Esophagus squamous epithelium (tissue), 5 donors: ENCODE results near the gene ETNPPL. TPM values are rescaled to one million over a fixed set of nuclear protein-coding genes. Genes with fewer than 3 reads are reported as not detected.

Experiments used
- DNase-seq: peaks from one replicate; lab custom pipeline; 2025; lab: John Stamatoyannopoulos, UW
- H3K27ac ChIP-seq, 4 donors: fragments of 200-600 bp; sonication (generic); one replicate each; pipeline ENCODE4 v1.5.1; 2016 to 2019; ENCODE audit warnings: mild to moderate bottlenecking in 1 of 4
- H3K27me3 ChIP-seq, 4 donors: fragments of 200-600 bp; sonication (generic); 1 replicate in 3 of 4; 2 replicates in 1 of 4; pipeline versions ENCODE4 v1.5.1 to v1.6.0; 2017 to 2021; ENCODE audit warnings: antibody characterized with exemption in 1 of 4
- H3K36me3 ChIP-seq, 3 donors: fragments of 200-600 bp; sonication (generic); one replicate each; pipeline ENCODE4 v1.5.1; 2016 to 2019
- H3K4me1 ChIP-seq, 3 donors: fragments of 200-600 bp; sonication (generic); one replicate each; pipeline ENCODE4 v1.5.1; 2017 to 2019
- H3K4me3 ChIP-seq, 4 donors: fragments of 200-600 bp; sonication (generic); 1 replicate in 3 of 4; 2 replicates in 1 of 4; pipeline ENCODE4 v1.5.1; 2016 to 2019; ENCODE audit warnings: mild to moderate bottlenecking in 2 of 4, moderate library complexity in 1 of 4
- H3K9me3 ChIP-seq, 3 donors: fragments of 200-600 bp; sonication (generic); one replicate each; pipeline ENCODE4 v1.5.1; 2016 to 2019
- POLR2A ChIP-seq, 4 donors: fragments of 450-650 bp; IDR thresholded peaks; one replicate each; pipeline ENCODE4 v1.6.1; 2017; ENCODE audit warnings: antibody characterized with exemption in 4 of 4, mild to moderate bottlenecking in 4 of 4, moderate library complexity in 3 of 4
- WGBS, 2 donors: methylation state at CpG; one replicate each; pipeline ENCODE4 v1.1.5; 2018; 5-methylcytosine and 5-hydroxymethylcytosine counted together
- intact Hi-C: fragments of 100-400 bp; cut with DNase I; formaldehyde crosslinking; loops from one replicate; pipeline ENCODE4 v1.15.0; 2022
- total RNA-seq, 4 donors: library from RNA; depleted of rRNA; stranded (reverse); fragments of >200 nt; gene quantifications; one replicate each; pipeline ENCODE4 v1.1.0, GENCODE V29; 2016
- TF ChIP-seq, protein P1 (sequence below), 6 experiments: fragments of 450-650 bp in 4 of 6; fragments of 200-600 bp in 2 of 6; sonication (generic) in 2 of 6; IDR thresholded peaks; one replicate each; pipeline ENCODE4 v1.5.1; 2016 to 2019; ENCODE audit warnings: antibody characterized with exemption in 6 of 6, mild to moderate bottlenecking in 4 of 6, moderate library complexity in 4 of 6
- donor health status: DM: yes; HTN: yes; CAD: no.

Gene ETNPPL
- total RNA-seq, 4 donors from 2014 or later: not detected

DNA sequence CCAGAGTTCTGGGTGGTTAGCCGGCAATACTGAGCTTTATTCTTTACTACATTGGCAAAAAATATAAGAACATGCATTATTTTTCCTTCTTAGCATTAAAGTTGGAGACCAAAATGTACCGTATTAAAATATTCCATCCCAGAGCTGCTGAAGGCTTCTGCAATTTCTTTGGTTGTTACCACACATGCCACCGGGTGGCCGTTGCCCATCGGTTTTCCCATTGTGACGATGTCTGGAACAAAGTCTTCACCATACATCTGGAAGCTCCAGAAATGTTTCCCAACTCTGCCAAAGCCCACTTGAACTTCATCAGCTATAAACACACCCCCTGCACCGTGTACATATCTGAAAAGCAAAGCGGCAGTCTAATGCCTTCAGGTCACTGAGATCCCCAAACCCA is 13.7 kb downstream of the ETNPPL start:
- no peak for DNase-seq
- H3K27ac ChIP-seq: no peak overlapping the region
- TF ChIP-seq, protein P1, sequence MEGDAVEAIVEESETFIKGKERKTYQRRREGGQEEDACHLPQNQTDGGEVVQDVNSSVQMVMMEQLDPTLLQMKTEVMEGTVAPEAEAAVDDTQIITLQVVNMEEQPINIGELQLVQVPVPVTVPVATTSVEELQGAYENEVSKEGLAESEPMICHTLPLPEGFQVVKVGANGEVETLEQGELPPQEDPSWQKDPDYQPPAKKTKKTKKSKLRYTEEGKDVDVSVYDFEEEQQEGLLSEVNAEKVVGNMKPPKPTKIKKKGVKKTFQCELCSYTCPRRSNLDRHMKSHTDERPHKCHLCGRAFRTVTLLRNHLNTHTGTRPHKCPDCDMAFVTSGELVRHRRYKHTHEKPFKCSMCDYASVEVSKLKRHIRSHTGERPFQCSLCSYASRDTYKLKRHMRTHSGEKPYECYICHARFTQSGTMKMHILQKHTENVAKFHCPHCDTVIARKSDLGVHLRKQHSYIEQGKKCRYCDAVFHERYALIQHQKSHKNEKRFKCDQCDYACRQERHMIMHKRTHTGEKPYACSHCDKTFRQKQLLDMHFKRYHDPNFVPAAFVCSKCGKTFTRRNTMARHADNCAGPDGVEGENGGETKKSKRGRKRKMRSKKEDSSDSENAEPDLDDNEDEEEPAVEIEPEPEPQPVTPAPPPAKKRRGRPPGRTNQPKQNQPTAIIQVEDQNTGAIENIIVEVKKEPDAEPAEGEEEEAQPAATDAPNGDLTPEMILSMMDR (IDR thresholded peaks at IDR 0.05): no peak
- no peak for TF ChIP-seq POLR2A (IDR thresholded peaks at IDR 0.05)
- no peak overlapping the region for H3K4me3 ChIP-seq
- H3K4me1 ChIP-seq: no peaks in the 10 kb centered on the region
- intact Hi-C loops: no loop called here
- 78 to 83% methylated on average over 8 of the region's 8 CpGs for WGBS, 2 donors
- H3K36me3 ChIP-seq: no peaks in the 10 kb centered on the region
- H3K27me3 ChIP-seq: no peaks in the 10 kb centered on the region
- H3K9me3 ChIP-seq: no peaks in the 10 kb centered on the region

DNA sequence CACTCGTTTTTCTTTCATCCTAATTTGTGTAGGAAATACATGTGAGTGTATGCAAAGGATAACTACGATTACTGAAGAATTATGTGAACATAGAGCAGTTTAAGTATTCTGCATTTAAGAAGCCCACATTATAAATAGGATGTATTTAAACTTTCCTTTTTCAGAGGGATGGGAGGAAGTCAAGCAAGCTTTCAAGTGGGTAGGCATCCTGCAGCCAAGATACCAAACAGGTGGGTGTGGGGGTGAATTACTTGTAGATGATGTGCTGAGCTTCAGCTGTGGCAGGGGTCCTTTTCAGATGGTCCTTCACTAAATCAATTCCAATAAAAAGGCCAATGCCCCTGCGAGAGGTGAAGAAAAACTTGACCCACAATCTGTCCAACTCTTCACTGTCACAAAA is 16.3 kb downstream of the ETNPPL start:
- no peak for DNase-seq
- Histone ChIP-seq H3K4me3 (no peak overlapping the region), H3K36me3 (no peaks in the 10 kb centered on the region), H3K9me3 (no peaks in the 10 kb centered on the region), H3K4me1 (no peaks in the 10 kb centered on the region), H3K27me3 (no peaks in the 10 kb centered on the region), H3K27ac (no peak overlapping the region)
- TF ChIP-seq, protein P1 (IDR thresholded peaks at IDR 0.05): no peak
- no peak for TF ChIP-seq POLR2A (IDR thresholded peaks at IDR 0.05)
- 68 to 71% methylated on average over 3 of the region's 3 CpGs for WGBS, 2 donors
- intact Hi-C loops: no loop called here

DNA sequence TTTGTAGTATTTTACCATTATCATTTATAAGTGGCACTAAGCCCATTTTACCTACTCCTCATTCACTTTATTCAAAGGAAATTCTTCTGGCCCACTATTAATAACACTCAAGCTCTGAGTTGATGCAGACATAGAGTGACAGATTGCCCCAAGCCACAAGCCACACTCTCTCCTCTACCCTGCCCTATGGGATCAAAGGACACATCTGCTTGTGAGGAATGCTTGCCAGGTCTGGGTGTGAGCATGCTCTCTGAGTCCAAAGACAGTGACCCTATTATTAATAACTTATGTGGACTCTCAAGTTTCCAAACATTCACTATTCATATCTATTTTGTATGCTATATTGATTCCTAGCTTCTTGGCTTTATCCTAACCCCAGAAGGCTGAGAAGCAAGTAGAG is 18.5 kb downstream of the ETNPPL start:
- H3K36me3 ChIP-seq: no peaks in the 10 kb centered on the region
- no peaks in the 10 kb centered on the region for H3K4me1 ChIP-seq
- H3K9me3 ChIP-seq: no peaks in the 10 kb centered on the region
- no peaks in the 10 kb centered on the region for H3K27me3 ChIP-seq
- no peak overlapping the region for H3K27ac ChIP-seq
- intact Hi-C loops: no loop called here
- no peak for DNase-seq
- H3K4me3 ChIP-seq: no peak overlapping the region
- TF ChIP-seq POLR2A (IDR thresholded peaks at IDR 0.05): no peak
- TF ChIP-seq, protein P1 (IDR thresholded peaks at IDR 0.05): no peak

DNA sequence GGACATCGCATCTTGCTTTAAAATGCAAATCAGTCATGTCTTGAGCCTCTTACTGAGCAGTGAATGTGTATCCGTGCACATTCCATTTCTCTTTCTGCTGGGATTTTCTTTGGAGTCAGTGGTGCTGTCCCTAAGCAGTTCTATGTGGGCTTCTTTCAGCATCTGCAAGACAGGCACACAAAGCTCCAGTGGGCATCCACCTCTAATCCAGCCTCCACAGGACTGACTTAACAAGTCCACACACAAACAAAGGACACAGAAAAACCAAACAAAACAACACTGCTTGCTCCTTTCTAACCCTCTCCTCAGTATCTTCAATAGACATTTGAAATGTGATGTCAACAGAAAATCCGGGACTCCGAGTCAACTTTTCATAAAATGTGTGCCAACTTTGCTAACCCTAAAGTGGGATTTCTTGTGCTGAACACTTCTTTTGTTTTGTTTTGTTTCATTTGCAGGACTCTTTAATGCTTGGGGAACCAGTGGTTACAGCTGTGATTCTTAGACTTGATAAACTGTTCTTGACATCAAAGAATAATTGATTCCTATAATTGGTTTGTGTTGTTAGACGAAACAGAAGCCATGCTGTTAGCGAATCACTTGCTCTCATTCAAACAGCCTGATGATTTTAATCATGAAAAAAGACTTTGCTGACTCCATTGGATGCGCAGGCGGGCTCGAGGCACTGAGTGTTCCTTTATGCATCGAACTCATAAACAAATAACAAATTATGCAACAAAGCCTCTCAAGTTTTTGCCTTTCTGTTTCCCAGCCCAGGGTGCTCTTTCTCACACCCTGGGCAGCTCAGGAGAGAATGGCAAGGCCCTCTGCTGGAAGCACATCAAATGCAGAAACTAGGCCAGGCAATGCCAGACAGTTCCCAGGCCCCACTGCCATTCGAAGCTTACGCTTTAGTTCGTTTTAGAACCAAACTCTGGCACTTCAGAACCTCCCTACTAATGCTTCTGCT is 20.1 kb downstream of the ETNPPL start:
- TF ChIP-seq POLR2A (IDR thresholded peaks at IDR 0.05): no peak
- TF ChIP-seq, protein P1 (IDR thresholded peaks at IDR 0.05): no peak
- Histone ChIP-seq H3K27ac (no peak overlapping the region), H3K4me3 (no peak overlapping the region), H3K36me3 (no peaks in the 10 kb centered on the region), H3K9me3 (no peaks in the 10 kb centered on the region), H3K27me3 (no peaks in the 10 kb centered on the region), H3K4me1 (no peaks in the 10 kb centered on the region)
- WGBS, 2 donors: 67 to 68% methylated on average over 13 of the region's 13 CpGs
- intact Hi-C loops: no loop called here
- DNase-seq: no peak

DNA sequence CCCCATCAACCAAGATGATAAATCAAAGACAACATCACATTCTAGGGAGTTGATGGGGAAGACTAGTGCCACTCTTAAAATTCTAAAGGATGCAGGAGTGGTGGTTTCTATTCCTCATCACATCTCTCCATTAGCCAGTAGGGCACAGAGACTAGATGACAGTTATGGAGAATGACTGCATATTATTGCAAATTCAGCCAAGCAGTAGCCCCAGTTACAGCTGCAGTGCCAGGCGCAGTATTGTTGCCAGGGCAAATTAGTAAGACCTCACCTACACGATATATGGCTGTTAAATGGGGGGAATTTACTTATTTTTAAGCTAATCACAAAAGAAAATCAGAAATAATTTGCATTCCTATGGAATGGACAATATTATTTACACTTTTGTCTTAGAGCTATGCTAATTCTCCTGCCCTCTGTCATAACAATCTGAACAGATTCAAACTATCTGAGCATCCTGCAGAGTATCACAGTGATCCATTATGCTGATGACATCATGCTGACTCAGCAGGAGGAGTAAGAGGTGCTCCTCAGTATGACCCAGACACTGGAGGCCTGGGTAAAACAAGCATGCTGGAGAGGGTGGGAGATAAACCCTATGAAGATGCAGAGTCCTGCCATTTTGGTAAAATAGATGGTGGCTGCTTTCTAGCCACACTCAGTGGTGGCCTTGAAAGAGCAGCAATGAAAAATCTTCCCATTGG is 24.7 kb downstream of the ETNPPL start:
- DNase-seq: no peak
- Histone ChIP-seq H3K27ac (no peak overlapping the region), H3K4me3 (no peak overlapping the region), H3K9me3 (no peaks in the 10 kb centered on the region), H3K36me3 (no peaks in the 10 kb centered on the region), H3K27me3 (no peaks in the 10 kb centered on the region), H3K4me1 (no peaks in the 10 kb centered on the region)
- 78% methylated on average over 2 of the region's 2 CpGs for WGBS, 2 donors
- TF ChIP-seq POLR2A (IDR thresholded peaks at IDR 0.05): no peak
- TF ChIP-seq, protein P1 (IDR thresholded peaks at IDR 0.05): no peak
- intact Hi-C loops: no loop called here
